ENCODE results near the gene AVPR2.

The AVPR2 gene

DNA sequence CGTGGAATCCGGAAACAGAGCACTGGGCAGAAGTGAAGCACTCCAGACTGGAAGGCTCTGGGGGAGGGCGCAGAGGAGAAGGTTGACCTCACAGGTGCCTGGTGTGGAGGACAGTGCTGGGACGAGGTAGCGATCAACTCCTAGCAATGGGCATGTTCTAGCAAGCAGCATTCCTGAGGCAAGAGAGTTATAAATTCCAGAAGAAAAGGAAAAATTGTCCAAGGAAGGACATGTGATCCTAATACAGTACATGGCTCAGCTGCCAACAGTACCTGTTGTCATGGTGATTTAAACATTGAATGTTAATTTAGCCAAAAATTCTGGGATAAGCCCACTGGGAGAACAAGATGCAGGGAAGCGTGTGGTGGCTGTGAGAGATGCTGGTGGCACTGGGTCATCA lies 13.4 kb downstream of the AVPR2 start:
- DNase-seq = no peak

DNA sequence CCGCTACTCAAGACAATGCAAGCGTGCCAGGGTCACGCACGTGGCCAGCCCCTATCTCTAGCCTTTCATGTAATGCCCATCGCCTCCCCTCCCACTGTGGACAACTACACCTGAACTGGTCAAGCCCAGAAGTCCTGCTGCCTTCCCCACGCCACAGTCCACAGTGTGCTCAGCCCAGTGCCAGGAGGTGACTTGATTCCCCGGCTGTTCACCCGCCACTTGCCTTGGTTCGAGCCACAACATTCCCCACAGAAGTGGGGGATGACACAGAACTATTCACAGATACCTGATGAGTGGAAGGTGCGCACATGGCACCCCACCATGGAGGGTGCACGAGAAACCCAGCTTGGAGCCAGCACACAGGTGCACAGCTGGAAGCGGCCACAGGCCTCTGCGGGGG lies 14.8 kb downstream of the AVPR2 start:
- DNase-seq = no peak

DNA sequence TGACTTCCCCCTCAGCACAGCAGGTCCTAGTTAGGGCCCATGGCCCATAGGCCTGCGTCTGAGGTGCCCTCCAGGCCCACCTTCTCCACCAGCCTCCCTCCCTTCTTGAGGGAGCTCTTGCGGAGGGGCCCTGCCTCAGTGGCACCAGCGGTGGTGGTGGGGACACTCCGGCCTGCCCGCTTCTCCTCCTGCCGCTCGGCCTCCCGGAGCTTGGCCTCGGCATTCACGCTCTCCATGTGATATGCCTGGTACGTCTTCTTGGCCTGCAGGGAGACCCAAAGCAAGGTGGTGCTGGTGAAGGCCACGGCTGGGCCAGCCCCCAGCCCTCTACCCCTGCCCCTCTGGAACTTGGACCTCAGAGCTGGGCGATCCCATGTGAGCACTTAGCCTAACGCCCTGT lies 16.1 kb downstream of the AVPR2 start:
- DNase-seq = no peak

DNA sequence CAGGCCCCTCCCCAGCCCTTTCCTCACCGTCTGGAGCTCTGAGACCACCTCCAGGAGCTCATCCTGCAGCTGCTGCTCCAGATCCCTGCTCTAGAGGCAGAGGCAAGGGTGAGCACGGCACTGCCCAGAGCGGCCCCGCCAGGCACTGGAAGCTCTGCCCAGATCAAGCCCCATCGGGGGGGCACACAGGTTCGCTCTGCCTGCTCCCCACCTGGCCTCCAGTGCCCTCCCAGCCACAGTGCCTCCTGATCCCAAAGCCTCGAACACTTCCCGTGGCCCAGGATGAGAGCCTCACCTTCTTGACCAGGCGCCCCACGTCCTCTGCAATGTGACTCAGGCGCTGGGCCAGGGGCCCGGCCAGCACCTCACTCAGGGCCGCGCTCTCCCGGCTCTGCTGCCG lies 16.6 kb downstream of the AVPR2 start:
- no peak for DNase-seq

DNA sequence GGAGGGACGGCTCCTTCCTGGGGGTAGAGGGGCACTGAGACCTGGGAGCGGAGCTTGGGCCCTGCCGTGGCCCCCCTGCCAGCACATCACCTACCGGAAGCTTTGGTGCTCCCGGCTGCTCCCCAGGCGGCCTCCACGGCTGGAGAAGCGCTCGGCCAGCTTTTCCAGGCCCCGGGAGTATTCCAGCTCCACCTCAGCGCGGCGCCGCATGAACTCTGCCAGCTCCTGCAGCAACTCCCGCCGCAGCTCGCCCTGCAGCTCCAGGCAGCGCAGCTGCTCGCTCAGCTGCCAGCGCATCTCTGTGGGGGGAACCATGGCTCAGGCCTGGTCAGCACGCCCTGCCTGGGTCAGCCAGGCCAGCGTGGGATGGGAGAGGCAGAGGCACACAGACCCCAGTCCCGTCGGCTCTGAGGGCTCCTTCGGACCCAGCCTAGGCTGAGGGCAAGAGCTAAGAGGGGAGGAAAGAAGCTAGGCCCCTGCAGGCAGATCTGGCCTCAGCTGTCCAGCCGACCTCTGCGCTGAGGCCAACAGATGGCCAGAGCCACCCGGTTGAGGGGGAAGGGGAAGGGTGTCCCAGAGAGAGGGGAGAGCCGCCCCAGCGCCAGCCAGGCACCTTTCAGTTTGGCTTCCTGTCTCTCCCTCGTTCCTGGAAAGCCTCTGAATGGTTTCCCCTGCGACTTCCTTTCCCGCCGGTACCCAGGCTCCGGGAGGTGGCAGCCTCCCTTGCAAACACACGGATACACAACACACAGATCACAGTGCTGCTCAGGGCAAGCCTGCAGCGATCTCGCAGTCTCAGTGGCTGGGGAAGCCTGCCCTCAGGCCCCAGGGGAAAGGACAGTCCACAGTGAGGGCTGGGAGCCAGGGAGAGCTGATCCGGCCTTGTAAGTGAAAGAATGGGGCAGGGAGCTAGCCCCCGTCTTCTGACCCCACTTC lies 17.3 kb downstream of the AVPR2 start:
- no peak for DNase-seq

DNA sequence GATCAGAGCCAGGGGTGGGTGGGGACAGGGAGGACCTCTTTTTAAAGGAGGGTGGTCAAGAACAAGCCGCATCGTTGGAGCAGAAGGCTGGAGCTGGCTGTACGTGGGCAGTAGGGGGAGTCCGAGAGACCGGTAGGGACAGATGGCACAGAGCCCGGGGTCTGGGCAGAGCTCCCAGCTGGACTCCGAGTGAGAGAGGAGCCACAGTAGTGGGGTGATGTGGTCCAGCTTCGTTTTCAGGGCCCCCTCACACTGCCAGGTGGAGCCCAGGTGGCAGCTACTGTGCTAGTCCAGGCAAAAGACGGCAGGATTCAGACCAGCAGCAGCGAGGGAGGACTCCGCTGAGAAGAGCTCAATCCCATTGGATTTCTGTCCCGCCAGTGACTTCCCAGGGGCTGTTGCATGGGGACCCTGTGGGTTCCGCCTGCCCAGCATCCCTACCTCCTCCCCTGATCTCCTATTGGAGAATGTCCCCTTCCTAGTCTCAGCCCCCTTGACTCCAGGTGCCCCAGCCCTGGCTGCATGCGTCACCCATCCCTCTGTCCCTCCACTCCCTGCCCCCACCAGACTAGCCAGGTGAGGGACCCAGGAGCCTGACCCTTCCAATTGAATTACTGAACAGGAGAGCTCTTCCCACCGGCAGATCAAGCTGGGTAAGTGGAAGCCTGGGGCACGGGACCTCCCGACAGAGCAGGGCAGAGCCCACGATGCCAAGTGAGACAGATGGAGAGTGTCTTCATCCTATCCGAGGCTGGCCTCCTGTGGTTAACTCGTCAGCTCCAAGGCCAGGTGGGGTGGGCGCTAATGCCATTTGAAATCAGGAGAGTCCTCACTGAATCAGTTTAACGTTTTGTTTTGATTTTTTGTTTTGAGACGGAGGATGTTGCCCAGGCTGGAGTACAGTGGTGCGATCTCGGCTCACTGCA lies 18.7 kb downstream of the AVPR2 start:
- DNase-seq = no peak

DNA sequence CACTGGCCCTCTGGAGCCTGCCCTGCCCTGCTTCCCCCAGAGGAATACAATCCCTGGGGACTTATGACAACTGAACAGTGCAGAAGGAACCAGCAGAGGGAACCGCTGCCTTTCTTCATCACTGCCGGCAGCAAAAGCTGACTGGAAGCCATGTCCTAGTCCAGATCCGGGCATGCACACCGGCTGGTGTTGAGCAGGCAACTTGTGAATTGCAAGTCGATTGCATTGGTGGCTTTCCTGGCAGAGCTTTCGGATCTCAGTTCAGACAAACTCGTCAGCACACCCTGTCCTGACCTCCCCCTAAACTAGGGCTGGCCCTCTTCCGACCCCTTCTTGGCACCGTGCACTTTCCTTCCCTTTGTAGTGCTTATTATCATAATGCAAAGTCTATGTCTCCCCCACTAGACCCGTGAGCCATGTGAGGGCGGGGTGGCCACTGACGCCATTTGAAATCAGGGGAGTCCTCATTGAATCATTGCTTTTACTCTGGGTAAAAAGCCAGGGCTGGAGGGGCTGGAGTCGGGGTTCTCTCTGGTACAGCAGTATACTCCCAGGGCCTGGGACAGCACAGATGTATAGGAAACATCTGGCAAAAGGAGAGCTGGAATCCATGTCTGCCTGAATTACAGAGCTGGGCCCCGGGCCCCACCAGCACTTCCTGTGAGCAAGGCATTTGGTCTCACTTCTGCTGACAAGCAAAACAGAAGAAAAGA lies 19.8 kb downstream of the AVPR2 start:
- peak; percentile 29 for DNase-seq

DNA sequence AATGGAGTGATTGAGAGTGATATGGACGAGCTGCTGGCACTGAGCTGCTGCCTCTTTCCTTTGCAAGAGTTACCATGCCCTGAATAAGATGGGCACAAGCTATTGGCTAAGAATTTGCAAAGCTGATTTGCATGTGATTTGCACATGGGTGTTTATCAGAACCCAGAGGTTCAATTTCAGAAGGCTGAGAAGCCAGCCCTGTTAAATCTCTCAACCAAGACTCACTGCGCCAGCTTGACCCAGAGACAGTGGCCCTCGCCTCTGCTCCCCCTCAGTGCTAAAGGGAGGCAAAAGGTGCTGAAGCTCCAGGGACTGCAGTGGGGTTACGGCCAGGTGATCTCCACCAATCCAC lies 20.9 kb downstream of the AVPR2 start:
- no peak for DNase-seq

DNA sequence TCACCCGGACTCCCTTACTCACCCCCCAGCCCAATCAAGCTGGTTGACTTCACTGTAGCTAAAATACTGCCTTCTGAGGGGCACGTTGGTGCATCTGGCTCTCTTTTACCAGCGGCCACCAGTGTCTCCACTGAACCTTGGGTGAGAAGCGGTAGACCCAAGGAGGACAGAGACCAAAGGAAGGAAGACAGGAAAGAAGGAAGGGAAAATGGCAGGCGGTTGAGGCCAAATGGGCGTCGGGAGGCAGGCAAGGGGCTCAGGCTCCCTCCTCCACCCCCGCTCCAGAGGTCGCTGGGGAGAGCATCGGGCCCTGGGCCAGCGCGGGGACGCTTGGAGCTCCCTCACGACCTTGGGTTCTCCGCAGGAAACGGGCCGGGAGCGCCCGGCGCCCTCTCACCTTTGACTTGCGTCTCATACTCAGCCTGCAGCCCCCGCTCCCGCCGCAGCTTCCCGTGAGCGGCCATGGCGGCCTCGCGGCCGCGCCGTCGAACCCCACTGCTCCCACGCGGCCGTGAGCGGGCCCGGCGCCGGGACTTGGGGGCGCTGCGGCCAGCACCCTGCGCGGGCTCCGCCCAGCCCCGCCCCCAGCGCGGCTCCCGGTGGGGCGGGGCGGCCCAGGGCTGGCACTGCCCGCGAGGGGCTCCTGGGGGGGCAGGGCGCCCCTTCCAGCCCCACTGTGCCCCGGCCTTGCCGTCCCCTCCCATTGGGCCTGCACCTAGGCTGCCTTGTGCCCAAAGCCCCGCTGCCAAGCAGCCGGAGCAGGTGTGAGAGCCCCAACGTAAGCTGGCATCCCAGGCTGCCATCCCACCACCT lies 21.5 kb downstream of the AVPR2 start, which contains the start of gene ARHGAP4:
ARHGAP4 (minus strand) TSS at position 526 of the 813 bp plus-strand sequence; CDS start at position 464, 62 bp downstream.
- peak; percentile 32 for DNase-seq

DNA sequence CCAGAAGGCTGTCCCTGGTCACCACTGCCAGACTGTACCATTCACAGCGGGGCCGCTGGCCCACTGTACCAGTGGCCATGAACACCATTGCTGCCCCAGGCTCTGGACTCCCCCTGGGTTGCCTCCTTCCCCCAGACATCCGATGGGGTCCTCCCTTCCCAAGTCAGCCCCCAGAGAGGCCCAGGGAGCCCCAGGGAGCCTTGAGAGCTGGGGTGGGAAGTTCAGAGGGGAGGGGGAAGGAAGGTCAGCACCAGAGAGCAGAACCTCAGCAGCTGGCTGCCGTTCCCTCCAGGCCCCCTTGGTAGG lies 22.0 kb downstream of the AVPR2 start:
- DNase-seq = no peak

DNA sequence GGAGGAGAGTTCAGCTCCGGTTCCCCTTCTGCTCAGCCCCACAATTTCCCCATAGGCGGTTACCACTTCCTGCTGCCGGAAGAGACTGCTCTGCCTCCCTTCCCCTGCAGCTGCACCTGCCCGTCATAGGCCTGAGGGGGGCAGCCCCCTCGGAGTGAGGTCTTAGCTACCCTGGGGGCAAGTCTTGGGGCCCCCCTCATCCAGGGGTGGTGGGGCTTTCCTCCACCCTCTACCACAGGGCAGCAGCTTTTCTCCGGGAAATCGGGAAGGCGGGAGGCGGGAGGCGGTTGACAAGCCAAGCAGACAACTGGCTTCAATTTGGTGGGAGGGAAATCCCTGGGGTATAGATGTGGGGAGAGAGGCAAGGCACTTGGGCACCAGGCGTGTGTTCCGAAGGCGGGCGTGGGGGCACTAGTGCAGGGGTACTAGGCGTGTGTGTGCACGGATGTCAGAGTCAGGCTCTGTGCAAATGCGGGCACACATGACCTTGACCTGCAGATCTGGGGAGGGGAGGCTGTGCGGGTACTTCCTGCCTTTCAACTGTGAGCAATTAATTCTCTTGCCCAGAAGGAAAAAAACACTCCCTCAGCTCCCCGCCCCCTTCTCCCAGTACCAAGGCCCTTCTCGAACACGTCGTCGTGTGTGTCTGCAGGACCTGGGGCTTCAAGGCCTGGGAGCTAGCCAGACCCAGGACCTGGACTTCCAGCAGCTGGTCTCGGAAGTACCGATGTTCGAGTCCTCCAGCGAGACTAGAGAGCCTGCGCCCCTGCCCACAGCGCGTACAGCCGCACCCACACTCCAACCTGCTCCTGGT lies 22.6 kb downstream of the AVPR2 start:
- DNase-seq = peak; percentile 73

DNA sequence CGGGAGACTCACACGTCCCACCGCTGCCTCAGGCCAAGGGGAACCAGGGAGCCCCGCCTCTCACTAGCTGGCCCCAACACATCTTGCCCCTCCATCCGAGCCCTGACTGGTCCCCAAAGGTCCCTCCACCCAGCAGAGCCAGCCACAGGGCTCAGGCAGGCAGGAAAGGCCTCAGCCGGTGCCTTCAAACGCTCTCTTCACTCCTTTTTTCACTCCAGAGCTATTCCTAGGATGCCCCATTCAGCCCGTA lies 23.1 kb downstream of the AVPR2 start:
- no peak for DNase-seq

DNA sequence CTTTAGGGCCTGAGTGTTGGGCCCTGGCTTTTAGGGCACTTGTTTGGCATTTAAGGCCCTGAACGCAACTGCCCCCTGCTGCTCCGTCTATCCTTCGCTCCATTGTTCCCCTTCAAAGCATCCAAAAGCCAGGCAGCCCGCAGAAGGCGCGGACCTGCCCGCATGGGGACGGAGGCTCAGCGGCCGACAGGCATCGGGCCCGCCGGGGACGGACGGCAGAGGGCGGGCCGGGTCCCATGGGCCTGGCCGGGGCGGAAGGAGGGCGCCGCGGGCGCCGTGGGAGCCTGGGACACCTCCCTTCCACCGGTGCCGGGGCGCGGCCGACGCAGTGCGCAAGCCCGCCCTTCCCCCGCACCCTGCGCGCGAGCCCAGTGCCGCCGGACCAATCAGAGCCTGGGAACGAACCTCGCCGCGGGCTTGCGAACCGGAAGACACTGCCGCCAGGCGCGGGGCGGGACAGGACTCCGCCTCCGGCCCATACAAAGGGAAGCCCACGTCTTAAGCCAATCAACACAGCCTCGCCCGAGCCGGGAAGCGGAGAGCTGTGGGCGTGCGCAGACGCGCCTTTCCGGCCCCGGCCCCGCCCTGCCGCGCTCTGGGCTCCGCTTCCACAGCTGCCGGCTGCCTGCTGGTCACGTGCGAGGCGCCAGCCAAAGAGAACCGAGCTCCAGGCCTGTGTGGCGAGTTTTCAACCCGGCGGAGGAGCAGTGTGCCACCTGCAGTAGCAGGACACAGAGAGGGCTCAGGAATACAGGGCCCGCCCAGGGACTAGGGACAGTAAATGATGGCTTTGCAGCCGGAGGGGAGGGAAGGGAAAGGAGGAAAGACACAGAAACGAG lies 23.7 kb downstream of the AVPR2 start:
- peak; percentile 89 for DNase-seq

DNA sequence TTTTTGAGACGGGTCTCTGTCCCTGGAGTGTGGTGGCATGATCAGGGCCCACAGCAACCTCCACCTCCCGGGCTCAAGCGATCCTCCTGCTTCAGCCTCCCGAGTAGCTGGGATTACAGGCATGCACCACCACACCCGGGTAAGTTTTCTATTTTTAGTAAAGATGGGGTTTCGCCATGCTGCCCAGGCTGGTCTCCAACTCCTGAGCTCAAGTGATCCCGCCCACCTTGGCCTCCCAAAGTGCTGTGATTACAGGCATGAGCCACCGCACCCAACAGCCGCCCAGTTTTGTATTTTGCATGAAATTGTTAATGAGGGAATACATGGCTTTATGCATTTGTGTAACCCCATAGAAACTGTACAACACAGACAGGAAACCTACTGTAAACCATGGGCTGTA lies 24.4 kb downstream of the AVPR2 start:
- DNase-seq = no peak

DNA sequence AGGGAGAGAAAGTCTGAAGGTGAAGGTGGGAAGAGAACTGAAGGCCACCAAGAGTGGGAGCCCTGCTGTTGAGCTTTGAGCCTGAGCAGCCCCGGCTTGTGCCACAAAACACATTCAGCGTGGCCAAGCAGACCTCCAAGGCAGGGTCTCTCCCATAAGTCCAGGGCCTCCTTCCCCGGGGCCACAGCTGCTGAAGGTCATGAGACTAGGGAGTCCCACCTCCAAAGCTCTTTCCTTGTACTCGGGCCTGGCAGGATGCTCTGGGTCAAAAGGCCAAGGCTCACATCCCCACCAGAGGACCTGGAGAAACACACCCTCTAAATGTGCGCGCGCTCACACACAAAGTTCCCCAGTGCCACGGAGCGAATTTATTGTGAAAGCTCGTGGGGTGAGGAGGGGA lies 25.1 kb downstream of the AVPR2 start:
- DNase-seq = no peak

DNA sequence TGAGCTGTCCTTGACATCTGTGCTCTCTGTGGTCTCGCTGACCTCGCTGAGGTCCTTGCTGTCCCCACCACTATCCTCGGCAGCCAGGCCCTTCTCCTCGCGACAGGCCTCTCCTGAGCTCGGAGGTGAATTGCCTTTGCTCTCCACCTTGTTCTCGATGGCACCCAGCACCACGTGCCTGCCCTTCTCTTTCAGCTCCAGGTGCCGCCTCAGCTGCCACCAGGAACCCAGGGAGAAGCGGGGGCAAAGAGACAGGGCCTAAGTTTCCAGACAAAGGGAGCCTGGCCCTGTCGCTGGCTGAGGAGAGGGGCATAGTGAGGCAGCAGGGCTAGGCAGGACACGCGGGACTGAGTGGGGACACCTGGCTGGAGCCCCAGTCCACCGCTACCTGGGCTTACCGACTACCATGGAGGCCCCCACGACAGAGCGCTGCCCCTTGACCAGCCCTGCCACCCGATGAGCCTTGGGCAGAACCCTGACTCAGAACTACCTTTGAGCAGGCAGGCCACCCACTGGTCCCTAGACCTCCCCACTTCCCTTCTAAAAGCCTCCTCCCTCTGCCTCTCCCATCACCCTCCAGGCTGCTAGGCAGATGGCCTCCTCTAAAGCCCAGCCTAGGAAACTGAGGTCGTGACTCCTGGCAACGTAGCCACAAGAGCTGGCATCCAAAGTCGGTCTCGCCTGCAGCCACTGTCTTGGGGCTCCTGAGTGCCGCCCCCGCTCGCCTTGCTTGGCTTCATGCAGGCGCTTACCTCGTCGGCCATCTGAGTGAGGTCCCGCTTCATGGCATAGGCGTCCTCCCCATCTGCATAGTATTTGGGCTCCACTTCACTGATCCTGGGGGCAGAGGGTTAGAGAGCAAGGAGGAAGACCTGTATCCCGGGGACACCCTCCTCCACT lies 25.8 kb downstream of the AVPR2 start:
- no peak for DNase-seq

DNA sequence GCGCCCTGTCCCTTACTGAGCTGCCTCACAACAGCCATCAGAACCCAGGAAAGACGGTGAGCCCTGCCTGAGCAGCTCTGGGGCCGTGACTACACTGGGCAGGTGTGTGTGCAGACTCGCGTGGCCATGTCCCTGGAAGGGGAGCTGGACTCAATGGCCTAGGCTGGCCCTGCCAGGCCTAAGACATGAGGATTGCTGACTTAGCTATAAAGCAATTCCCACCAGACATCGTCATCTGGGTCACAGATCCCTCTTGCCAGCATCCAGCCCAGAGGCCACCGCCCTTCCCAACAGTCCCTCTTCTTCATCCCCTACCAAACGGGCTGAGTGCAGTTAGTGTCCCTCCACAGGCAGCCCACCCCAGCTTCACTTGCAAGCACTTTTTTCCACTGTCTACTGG lies 26.7 kb downstream of the AVPR2 start:
- DNase-seq = no peak

DNA sequence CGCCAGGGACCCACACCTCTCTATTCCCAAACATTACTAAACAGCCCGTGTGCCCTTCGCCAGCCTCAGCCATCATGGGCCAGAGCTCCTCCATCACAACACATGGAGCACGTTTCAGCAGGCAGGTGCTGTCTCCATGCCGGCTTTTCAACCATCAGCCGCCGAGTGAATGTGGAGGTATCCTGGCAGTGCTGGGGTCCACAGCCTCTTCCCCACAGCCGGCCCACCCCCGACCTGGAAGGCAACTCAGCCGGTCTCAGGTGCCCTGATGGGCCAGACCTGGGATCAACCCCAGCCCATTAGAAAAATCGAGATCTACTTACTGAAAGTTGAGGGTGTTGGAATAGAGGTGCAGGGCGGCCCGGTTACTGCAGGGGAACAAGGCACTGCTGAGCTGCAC lies 27.3 kb downstream of the AVPR2 start:
- DNase-seq = no peak

DNA sequence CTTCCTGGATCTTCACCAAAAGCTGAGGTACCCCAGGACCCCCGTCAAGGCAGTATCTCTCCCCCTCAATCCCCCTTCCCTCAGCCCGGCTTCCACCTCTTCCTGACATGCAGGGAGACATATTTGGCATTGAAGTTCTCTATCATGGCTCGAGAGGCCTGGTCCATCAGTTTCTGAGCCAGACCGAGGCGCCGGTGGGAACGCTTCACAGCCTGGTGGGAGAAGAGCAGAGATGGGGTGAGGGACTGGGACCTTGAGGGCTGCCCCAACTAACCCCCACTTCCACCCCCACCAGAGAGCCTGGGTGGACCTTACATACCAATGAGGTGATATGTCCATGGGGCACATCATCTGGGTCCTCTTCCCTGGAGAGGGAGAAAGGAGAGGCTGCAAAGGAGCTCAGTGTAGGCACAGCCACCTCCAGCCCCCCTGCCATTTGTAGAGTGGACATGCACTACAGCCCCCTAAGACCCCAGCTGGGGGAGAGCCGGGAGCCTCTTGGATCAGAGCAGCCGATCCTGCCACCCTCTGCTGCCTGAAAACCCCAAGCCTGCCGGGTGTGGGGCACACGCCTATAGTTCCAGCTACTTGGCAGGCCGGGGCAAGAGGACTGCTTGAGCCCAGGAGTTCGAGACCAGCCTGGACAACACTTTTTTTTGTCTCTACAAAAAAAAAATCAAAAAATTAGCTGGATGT lies 27.9 kb downstream of the AVPR2 start:
- no peak for DNase-seq
